BLaER1 (cell line): ENCODE results near the gene PRLR.
"Not testable (repeated sequence)": the region's sequence is repeated elsewhere in the genome, so short reads cannot be mapped to it uniquely, and the experiment has no call there.

ENCODE experiments used
- H3K27ac ChIP-seq: shearing (Covaris generic); formaldehyde crosslinking; 2 replicates; pipeline ENCODE4 v1.8.1; 2022
- H3K27me3 ChIP-seq: shearing (Covaris generic); formaldehyde crosslinking; 2 replicates; pipeline ENCODE4 v1.8.1; 2022
- H3K36me3 ChIP-seq: shearing (Covaris generic); formaldehyde crosslinking; 2 replicates; pipeline ENCODE4 v1.8.1; 2022
- H3K4me1 ChIP-seq: shearing (Covaris generic); formaldehyde crosslinking; 2 replicates; pipeline ENCODE4 v1.8.1; 2022
- H3K4me2 ChIP-seq: shearing (Covaris generic); formaldehyde crosslinking; 2 replicates; pipeline ENCODE4 v1.8.1; 2022
- H3K4me3 ChIP-seq: shearing (Covaris generic); formaldehyde crosslinking; 2 replicates; pipeline ENCODE4 v1.8.1; 2022
- H3K9ac ChIP-seq: shearing (Covaris generic); formaldehyde crosslinking; 2 replicates; pipeline ENCODE4 v1.8.1; 2022
- H3K9me3 ChIP-seq: shearing (Covaris generic); formaldehyde crosslinking; 2 replicates; pipeline ENCODE4 v1.8.1; 2022
- H4K20me1 ChIP-seq: shearing (Covaris generic); formaldehyde crosslinking; 2 replicates; pipeline ENCODE4 v1.8.1; 2022
- Cebpa-rat ChIP-seq: shearing (Covaris generic); IDR thresholded peaks from 2 replicates; pipeline ENCODE4 v1.8.1; 2022

Gene PRLR

DNA sequence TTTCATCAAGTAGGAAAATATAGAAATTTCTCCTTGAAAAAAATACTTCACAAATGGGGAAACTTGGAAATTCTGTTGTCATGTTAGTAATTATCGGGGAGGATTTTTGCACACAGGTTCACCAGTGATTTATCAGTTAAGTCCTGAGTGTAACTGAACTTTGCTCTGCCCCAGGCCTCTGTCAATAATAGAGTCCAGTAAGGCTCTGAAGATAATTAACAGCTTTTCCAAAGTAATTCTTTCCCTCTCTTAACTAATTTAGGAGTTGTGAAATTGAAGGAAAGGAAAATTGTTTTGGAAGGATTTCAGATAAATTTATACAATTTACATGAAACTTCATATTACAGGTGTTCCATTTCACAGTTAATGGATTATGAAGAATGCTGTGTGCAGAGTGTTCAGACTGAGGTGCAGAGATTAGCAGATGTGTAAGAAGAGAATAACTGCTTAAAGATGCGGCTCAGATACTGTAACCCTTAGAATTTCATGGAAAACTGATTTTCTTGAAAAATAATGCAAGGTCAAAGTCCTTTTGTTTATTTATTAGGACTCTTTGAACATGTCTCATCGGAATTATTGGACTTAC, 179.7 kb downstream of the PRLR start:
- no peak overlapping the region for H3K4me3 ChIP-seq
- H3K27ac ChIP-seq: no peak overlapping the region
- H3K4me1 ChIP-seq: no peaks in the 10 kb centered on the region
- no peak overlapping the region for H3K4me2 ChIP-seq
- TF ChIP-seq Cebpa-rat: no peak
- no peaks in the 10 kb centered on the region for H3K27me3 ChIP-seq
- H4K20me1 ChIP-seq: no peaks in the 10 kb centered on the region
- H3K9me3 ChIP-seq: no peaks in the 10 kb centered on the region
- H3K9ac ChIP-seq: no peak overlapping the region
- no peaks in the 10 kb centered on the region for H3K36me3 ChIP-seq

DNA sequence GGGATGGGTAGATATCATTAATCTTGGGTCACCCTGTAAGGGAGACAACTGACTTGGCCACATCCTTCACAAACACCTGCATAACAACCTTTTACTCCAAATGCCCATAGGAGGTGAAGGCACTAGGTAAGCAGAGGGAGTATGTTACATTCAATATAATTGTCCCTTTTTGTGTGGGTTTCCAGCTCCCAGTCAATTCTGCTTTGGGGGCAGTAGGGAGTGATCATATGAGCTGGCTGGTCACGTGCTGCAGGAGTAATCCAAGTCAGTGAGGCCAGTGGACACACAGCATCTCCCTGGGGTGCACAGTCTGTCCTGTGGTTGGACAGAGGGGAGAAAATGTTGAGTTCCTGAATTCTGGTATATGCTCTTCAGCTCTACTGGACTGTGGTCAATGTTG, 181.4 kb downstream of the PRLR start:
- no peaks in the 10 kb centered on the region for H4K20me1 ChIP-seq
- no peak overlapping the region for H3K9ac ChIP-seq
- H3K27ac ChIP-seq: no peak overlapping the region
- no peaks in the 10 kb centered on the region for H3K27me3 ChIP-seq
- H3K4me2 ChIP-seq: no peak overlapping the region
- H3K4me1 ChIP-seq: no peaks in the 10 kb centered on the region
- TF ChIP-seq Cebpa-rat: no peak
- H3K36me3 ChIP-seq: no peaks in the 10 kb centered on the region
- no peaks in the 10 kb centered on the region for H3K9me3 ChIP-seq
- no peak overlapping the region for H3K4me3 ChIP-seq

GRCh38 chr5:35047785-35048404, 182.4 kb downstream of the PRLR start, which contains the start of gene AGXT2:
Gene AGXT2 (minus strand): TSS chr5:35047949. CDS start chr5:35047892, 57 bp downstream.
- H3K27me3 ChIP-seq: no peaks in the 10 kb centered on the region
- H3K4me2 ChIP-seq: no peak within 1 kb of the TSS
- H4K20me1 ChIP-seq: no peaks in the 10 kb centered on the region
- no peak within 1 kb of the TSS for H3K4me3 ChIP-seq
- no peak within 1 kb of the TSS for H3K9ac ChIP-seq
- H3K36me3 ChIP-seq: no peaks in the 10 kb centered on the region
- no peak for TF ChIP-seq Cebpa-rat
- no peaks in the 10 kb centered on the region for H3K9me3 ChIP-seq
- no peaks in the 10 kb centered on the region for H3K4me1 ChIP-seq
- H3K27ac ChIP-seq: no peak within 1 kb of the TSS

- H3K9ac ChIP-seq: no peak overlapping the region
- no peaks in the 10 kb centered on the region for H3K9me3 ChIP-seq
- H3K27me3 ChIP-seq: no peaks in the 10 kb centered on the region
- no peak overlapping the region for H3K27ac ChIP-seq
- TF ChIP-seq Cebpa-rat: no peak
- H4K20me1 ChIP-seq: no peaks in the 10 kb centered on the region
- no peaks in the 10 kb centered on the region for H3K4me1 ChIP-seq
- H3K4me2 ChIP-seq: no peak overlapping the region
- H3K36me3 ChIP-seq: no peaks in the 10 kb centered on the region
- no peak overlapping the region for H3K4me3 ChIP-seq
These were observed 183.5 kb downstream of the PRLR start for GRCh38 chr5:35046774-35047173.

- Histone ChIP-seq H3K36me3 (no peaks in the 10 kb centered on the region), H3K4me2 (no peak overlapping the region), H4K20me1 (no peaks in the 10 kb centered on the region), H3K9me3 (no peaks in the 10 kb centered on the region), H3K9ac (no peak overlapping the region), H3K4me1 (no peaks in the 10 kb centered on the region), H3K27ac (no peak overlapping the region), H3K27me3 (no peaks in the 10 kb centered on the region), H3K4me3 (no peak overlapping the region)
- TF ChIP-seq Cebpa-rat: no peak
These were observed 185.0 kb downstream of the PRLR start for GRCh38 chr5:35045280-35045679.

GRCh38 chr5:35044649-35045048, 185.6 kb downstream of the PRLR start:
- H3K9ac ChIP-seq: no peak overlapping the region
- no peaks in the 10 kb centered on the region for H3K9me3 ChIP-seq
- no peaks in the 10 kb centered on the region for H4K20me1 ChIP-seq
- no peaks in the 10 kb centered on the region for H3K4me1 ChIP-seq
- H3K4me2 ChIP-seq: no peak overlapping the region
- H3K27me3 ChIP-seq: no peaks in the 10 kb centered on the region
- H3K27ac ChIP-seq: no peak overlapping the region
- TF ChIP-seq Cebpa-rat: no peak
- no peaks in the 10 kb centered on the region for H3K36me3 ChIP-seq
- H3K4me3 ChIP-seq: no peak overlapping the region

- no peaks in the 10 kb centered on the region for H3K9me3 ChIP-seq
- no peak overlapping the region for H3K4me2 ChIP-seq
- no peaks in the 10 kb centered on the region for H3K36me3 ChIP-seq
- TF ChIP-seq Cebpa-rat: no peak
- no peak overlapping the region for H3K27ac ChIP-seq
- H3K9ac ChIP-seq: no peak overlapping the region
- H3K27me3 ChIP-seq: no peaks in the 10 kb centered on the region
- H4K20me1 ChIP-seq: no peaks in the 10 kb centered on the region
- 0 out of 2 replicates have a peak, but pooled peaks cover 4% of the 10 kb centered on the region for H3K4me1 ChIP-seq
- no peak overlapping the region for H3K4me3 ChIP-seq
These were observed 187.5 kb downstream of the PRLR start for GRCh38 chr5:35042781-35043180.

DNA sequence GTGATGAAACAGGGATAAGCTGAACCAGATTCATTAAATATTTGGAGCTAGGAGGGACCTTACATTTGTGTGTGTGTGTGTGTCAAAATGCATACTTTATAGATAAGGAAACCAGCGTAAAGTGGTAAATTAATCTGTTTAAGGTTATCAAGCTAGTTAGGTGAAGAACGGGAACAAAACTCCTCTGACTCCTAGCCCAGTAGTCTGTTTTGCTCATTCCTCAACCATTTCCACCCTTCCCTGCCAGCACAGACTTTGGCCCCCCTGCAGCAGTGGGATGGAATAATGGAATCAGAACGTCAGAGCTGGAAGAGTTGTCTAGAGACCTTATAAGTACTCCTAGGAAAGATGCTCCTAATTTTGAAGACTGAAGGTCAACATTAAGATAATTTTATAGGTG, 189.0 kb downstream of the PRLR start:
- no peaks in the 10 kb centered on the region for H3K9me3 ChIP-seq
- no peaks in the 10 kb centered on the region for H3K27me3 ChIP-seq
- H3K36me3 ChIP-seq: no peaks in the 10 kb centered on the region
- H3K4me2 ChIP-seq: no peak overlapping the region
- TF ChIP-seq Cebpa-rat: no peak
- H4K20me1 ChIP-seq: no peaks in the 10 kb centered on the region
- H3K4me1 ChIP-seq: 0 out of 2 replicates have a peak, but pooled peaks cover 4% of the 10 kb centered on the region
- no peak overlapping the region for H3K27ac ChIP-seq
- H3K9ac ChIP-seq: no peak overlapping the region
- no peak overlapping the region for H3K4me3 ChIP-seq

GRCh38 chr5:35038891-35039290, 191.4 kb downstream of the PRLR start:
- Histone ChIP-seq H3K4me1 (0 out of 2 replicates have a peak, but pooled peaks cover 4% of the 10 kb centered on the region), H3K9me3 (no peaks in the 10 kb centered on the region), H3K4me3 (no peak overlapping the region), H3K27ac (no peak overlapping the region), H3K36me3 (no peaks in the 10 kb centered on the region), H4K20me1 (no peaks in the 10 kb centered on the region), H3K9ac (no peak overlapping the region), H3K27me3 (no peaks in the 10 kb centered on the region), H3K4me2 (no peak overlapping the region)
- no peak for TF ChIP-seq Cebpa-rat

GRCh38 chr5:35036536-35036935, 193.8 kb downstream of the PRLR start:
- H4K20me1 ChIP-seq: no peaks in the 10 kb centered on the region
- H3K4me3 ChIP-seq: no peak overlapping the region
- H3K27me3 ChIP-seq: no peaks in the 10 kb centered on the region
- H3K9ac ChIP-seq: no peak overlapping the region
- peaks cover 13% of the 10 kb centered on the region; the same call in 1 of the 2 replicates for H3K4me1 ChIP-seq
- H3K27ac ChIP-seq: no peak overlapping the region
- no peak overlapping the region for H3K4me2 ChIP-seq
- H3K36me3 ChIP-seq: no peaks in the 10 kb centered on the region
- no peaks in the 10 kb centered on the region for H3K9me3 ChIP-seq
- TF ChIP-seq Cebpa-rat: no peak

- not testable (repeated sequence) for H3K36me3 ChIP-seq, H3K9me3 ChIP-seq, H4K20me1 ChIP-seq, H3K4me2 ChIP-seq, H3K4me3 ChIP-seq, H3K27ac ChIP-seq, H3K9ac ChIP-seq, H3K27me3 ChIP-seq
- H3K4me1 ChIP-seq: peaks cover 13% of the 10 kb centered on the region; the same call in 1 of the 2 replicates
These were observed 194.4 kb downstream of the PRLR start for GRCh38 chr5:35035929-35036328.
